ENCODE data around the gene RBP4.

GRCh38 chr10:93554316-93554663 lies 46.7 kb downstream of the RBP4 start:
- TF ChIP-seq CTCF (IDR thresholded peaks at IDR 0.05; ENCODE audit: low read length): no peak
- TF ChIP-seq EZH2 (optimal IDR thresholded peaks at IDR 0.05; ENCODE audit: low read depth, low read length): no peak

All from MM.1S (cell line).